Astrocyte (in vitro differentiated cells and primary cell): ENCODE measurements around the gene RBFOX2.
"Not testable (repeated sequence)": the region's sequence is repeated elsewhere in the genome, so short reads cannot be mapped to it uniquely, and the experiment has no call there.

Experiments
- CTCF ChIP-seq: IDR thresholded peaks from 2 replicates; pipeline ENCODE4 v1.5.1; 2011; ENCODE audit warnings: low read depth, mild to moderate bottlenecking, inconsistent platforms, low read length, moderate library complexity; ENCODE audit not compliant: insufficient read depth
- EZH2 ChIP-seq: IDR thresholded peaks from 2 replicates; pipeline ENCODE4 v1.6.1; 2012; ENCODE audit warnings: mild to moderate bottlenecking, low read length, inconsistent platforms; ENCODE audit not compliant: insufficient read depth

- TF ChIP-seq CTCF, EZH2: not testable (repeated sequence)
These were observed 7.8 kb downstream of the RBFOX2 start for GRCh38 chr22:36020865-36021264.
